Ecto neural progenitor cell (in vitro differentiated cells): ENCODE measurements around the gene ARMH4.

Source experiments
- DNase-seq: peaks from one replicate; pipeline ENCODE4 v3.0.0-alpha.2; 2018; ENCODE audit warnings: low spot score

The ARMH4 gene

DNA sequence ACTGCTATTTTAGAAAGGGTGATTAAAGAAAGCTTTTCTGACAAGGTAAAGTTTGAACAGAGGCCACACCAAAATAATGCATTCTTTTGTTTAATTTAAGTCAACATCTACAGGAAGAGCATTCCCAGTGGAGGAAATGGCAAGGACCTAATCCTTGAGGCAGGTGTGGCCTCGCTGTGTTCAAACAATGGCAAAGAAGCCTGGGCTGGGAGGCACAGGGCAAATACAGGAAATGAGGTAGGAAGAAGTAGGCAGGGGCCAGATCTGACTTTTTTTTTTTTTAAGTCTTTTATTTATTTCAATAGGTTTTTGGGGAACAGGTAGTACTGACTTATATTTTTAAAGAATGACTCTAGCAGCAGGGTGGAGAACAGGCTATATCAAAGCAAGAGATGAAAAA lies 53.5 kb downstream of the ARMH4 start:
- no peak for DNase-seq

DNA sequence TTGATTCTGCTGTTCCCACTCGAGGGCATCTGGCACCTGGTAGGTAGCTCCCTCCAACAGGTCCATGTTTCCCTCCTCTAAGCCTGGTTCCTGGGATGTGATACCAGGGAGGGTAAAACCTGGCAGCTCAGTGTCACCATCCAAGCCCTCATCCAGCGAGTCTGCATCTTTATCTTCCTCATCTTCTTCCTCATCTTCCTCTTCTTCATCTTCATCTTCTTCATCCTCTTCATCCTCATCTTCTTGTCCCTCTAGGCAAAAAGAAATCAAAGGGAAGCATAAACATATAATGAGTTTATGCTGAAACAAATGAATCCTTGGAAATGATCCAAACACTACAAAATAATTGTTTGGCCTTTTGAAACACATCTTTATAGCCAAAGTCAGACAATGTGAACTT lies 55.3 kb downstream of the ARMH4 start:
- no peak for DNase-seq

DNA sequence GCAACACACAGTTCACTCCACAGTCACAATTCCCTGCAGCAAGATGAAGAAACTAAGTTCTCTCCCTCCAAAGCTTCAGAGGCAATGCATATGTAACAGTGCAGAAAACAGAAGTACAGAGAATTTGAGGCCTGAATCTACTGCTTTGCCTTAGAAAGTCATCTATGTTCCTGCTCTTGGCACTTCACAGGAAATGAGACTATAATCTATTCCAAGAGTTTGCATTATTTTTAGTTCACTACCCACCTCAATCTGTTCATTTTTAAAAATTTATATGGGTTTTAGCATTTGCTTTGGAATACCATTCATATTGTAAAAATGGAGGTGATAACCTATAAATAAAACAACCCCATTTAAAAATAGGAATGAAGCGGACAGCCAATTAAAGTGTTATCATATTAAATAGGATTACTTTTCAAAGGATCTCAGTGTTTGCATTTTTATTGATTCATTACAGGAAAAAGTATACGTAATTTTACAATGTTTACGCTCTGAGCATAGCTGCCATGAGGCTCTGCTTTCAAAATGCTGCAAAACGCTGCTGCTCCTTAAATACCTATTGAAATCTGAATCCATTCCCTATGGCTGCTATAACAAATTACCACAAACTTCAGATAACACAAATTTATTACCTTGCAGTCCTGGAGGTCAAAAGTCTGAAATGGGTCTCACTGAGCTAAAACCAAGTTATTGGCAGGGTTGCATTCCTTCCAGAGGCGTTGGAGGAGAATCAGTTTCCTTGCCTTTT lies 60.0 kb downstream of the ARMH4 start:
- DNase-seq: no peak

DNA sequence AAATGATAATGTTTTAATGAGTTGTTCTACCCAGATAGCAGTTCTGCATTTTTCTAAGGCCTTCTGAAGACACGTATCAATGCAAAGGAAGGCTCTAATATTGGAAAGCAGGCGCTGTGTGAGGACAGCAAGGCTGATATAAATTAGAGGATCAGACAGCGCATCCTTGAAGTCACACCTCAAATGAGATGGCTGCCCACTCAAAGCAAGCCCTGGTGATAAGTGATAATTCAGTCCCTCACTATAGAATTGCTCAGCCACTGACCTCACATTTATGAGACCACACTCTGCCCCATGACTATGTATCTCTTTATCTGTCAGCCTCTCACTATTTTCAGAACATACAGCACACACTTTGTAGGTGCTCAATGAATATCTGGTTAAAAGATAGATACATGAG lies 62.4 kb downstream of the ARMH4 start:
- no peak for DNase-seq

DNA sequence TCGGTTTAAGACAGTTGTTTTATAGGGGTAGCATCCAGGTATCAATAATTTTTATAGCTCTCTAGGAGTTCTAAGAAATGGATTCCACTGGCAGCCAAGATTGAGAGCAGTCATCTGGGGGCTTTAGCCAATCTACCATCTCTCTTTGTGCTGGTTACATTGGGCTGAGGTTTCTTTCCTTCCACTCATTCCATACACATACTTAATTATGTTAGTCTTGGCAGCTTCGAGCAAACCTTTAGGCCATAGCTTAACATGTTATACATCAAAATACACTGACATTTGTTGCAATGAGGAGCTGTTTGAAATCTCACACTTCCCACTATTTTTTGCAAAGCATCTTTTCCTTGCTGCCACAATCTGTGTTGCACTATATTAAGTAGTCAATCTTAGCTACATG lies 63.1 kb downstream of the ARMH4 start:
- no peak for DNase-seq

DNA sequence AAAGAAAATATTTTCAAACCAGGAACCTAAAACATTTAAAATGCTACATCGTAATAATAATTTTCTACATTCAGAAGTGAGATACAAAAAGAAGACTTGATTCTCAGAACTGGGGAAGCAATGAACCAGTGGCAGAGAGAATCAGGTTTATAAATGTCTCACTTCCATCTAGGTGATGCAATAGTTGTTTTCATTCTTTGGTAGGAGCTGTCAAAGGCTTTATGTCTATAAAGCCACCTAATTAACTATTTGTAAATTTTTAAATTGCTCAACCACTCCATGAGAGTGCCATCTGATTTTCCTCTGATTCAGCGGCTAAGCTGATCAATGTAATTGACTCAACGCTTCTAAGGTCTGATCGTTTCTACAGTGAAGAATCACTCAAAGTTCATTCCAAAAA lies 66.1 kb downstream of the ARMH4 start:
- DNase-seq: no peak

DNA sequence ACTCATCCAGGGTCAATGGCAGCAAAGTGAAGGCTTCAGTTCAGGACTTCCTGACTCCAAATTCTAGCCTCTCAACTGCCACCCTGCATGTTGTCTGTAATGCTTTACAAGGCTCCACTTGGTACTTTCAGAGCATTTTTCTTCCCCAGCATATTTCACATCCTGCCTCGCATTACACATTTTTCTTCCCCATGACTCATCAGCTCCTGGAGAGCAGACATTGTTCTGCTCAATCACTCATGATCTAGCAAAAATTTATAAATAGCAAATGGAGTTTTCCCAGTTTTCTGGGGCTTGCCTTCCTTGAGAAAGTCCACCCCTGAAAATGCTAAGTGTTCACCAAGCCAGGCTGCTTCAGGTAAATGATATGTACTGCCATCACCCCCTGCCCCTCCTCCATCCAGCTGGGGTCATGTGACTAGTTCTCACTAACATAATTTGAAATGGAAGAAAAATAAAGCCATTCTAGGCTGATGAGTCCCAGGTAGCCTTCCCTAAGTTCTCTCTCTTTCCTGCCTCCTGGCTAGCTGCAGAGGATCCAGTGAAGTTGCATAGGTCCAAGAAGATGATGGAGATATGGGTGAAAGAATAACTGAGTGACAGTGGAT lies 69.4 kb downstream of the ARMH4 start:
- DNase-seq: no peak

DNA sequence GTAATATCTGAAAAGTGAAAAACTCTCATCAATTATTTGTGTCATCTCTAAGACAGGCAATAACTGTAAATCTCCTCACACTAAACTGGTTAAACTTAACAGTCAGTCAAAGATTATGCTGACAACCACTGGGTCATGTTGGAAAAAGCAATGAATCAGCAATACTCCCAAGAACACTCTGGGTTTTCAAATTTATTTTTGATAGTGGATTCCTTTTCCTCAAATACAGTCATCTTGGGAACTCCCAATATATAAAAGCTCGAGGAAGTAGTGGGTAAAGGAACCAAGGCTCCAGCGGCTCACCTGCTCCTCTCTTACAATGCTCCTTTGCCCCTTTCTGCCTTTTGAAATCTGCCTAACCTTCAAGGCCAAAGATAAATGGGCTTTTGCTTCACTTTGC lies 70.0 kb downstream of the ARMH4 start:
- DNase-seq: no peak

DNA sequence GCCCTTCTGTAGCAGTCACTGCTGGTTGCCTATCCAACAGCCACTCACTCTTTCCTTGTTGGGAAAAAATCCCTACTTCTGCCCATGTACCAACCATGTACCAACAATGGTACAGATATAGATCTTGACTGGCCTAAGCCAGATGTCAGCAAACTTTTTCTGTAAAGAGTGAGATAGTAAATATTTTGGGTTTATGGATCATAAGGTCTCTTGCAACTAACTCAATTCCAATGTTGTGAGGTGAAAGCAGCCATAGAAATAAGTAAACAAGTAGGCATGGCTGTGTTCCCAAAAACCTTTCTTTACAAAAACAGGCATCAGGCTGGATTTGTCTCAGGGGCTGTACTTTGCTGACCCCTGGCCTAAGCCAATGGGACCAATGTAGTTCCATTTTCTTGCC lies 73.5 kb downstream of the ARMH4 start:
- no peak for DNase-seq

DNA sequence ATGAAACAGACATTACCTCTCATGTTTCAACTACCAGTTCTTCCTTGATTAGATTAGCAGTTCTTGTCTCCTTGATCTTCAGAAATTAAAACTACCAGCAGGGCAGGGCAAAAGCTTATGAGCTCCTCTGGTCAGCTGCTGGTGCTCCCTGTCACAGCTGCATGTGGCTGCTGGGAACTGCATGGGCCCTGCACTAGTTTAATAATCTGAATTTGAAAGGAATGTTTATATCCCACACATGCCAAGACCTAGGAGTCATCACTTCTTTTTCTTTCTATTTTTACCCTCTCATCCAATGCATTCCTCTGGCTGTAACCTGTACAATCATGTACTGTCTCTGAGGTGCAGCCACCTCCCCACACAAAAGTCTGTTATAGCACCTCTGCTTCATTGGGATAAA lies 73.9 kb downstream of the ARMH4 start:
- DNase-seq: no peak

DNA sequence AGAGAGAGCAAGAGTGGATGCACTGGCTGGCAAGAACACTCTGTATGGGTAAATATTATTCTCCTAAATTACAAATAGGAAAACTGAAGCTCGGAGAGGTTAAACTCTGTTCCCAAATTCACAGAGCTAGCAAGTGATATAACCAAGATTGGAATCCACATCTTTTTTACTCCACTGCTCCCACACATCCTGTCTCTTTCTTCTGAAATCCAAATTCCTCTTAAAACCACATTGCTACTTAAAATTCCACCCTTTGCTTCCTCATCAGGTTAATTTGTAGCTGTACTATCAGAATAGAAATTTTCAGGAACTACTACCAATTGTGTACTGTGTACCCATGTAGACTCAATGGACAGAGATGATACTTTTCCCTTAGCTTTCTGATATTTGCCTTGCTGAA lies 74.4 kb downstream of the ARMH4 start:
- no peak for DNase-seq

DNA sequence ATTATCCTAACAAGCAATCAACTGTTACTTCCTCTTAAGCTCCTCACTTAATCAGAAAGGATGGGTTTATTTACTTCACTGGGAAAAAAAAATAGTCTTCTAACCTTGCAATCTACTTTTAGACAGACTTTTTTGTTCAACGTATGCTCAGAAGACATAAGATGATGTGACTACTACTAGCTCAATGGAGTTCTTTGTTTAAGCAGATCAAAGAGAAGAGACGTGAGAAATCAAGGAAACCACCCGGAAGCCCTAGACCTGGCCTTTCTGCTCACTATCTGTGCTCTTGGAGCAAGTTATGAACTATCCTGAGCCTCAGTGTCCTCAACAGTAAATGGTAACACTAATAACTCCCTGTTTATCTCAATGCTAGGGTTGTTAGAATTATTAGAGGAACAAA lies 78.5 kb downstream of the ARMH4 start:
- DNase-seq: no peak

DNA sequence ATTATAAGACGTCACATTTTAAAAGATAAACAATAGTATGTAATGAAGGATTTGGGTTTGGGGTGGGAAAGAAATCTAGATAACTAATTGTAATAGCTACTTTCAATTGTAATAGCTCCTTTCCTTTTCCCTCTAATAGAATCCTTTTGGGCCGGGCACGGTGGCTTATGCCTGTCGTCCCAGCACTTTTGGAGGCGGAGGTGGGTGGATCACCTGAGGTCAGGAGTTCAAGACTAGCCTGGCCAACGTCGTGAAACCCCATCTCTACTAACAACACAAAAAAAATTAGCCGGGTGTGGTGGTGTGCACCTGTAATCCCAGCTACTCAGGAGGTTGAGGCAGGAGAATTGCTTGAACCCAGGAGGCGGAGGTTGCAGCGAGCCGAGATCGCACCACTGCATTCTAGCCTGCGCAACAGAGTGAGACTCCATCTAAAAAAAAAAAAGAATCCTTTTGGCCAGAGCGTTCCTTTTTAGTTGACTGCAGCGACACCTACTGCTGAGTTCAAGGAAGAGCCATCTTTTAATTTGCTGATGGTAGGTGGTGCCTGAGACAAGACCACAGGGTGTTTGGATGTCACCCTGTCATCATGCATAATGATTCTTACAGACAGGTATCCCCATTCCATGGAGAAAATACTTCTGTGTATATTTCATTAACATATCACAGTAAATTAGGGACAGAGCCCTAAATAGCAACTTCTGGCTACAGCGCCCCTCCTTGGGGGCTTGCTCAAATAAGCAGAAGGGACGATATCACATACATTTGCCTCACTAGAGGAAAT lies 79.5 kb downstream of the ARMH4 start:
- DNase-seq: peak; percentile 66

DNA sequence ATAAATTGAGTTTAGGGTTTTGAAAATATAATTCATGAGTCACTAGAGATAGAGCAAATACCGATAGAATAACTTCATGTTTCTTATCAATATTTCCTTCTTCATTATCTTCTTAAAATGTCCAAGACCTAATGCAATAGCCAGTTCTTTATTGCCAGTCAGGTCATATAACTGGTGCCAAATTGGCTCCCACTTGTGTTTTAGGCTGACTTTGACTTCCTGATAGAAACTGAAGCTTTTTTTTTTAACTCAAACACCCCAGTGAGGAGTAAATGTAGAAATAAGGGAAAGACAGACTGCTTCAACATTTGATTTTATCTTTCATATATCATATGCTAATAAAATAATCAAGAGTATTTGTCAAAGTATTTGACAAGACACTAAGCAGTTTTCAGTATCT lies 80.7 kb downstream of the ARMH4 start:
- DNase-seq: no peak

DNA sequence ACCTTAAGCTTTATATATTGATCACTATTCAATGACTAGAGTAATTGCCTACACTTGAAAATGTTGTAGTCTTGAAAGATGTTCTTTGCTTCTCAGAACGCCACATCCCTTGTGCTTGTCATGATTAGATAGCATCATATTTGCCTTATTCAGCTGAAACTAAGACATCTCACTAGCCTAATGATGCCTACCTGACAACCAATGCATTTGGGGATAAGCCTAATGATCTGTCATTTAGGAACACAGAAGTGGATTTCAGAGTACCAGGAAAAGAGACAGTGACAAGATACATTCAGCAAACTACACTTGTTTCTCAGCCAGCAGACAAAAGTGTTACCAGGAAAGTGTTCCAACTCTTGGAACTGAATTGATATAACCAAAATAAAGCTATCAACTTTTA lies 83.7 kb downstream of the ARMH4 start:
- no peak for DNase-seq

DNA sequence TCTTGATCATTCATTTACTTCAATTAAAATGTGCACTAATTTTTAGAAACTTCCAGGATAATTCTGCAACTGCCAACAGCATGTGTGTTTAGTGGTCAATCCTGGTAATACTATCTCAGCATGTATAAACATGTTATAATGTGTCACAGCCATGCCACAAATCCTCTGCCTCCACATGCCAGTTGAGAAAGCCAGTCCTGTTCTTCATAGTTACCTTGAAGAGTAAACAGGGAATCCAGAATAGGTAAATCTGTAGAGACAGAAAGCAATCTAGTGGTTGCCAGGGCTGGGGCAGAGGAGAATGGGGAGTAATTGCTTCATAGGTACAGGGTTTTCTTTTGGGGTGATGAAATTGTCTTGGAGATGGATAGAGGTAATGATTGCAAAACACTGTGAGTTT lies 85.9 kb downstream of the ARMH4 start:
- DNase-seq: no peak

DNA sequence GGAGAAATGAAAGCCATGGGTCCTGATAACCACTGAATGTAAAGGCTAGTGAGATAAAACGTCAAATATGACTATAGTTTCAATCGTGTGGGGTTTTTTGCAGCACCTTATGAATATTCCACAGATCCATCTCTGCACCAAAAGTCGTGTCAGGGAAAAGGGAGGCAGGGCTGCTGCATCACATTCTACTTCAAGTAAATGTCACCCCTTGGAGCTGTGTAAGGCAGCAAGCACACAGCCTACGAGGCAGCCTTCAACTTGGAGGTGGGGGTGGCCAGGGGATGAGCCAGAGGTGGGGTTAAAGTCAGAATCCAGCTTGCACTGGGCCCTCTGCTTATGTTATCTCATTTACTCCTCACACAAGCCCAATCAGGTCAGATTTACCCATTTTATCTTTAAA lies 90.4 kb downstream of the ARMH4 start:
- no peak for DNase-seq

DNA sequence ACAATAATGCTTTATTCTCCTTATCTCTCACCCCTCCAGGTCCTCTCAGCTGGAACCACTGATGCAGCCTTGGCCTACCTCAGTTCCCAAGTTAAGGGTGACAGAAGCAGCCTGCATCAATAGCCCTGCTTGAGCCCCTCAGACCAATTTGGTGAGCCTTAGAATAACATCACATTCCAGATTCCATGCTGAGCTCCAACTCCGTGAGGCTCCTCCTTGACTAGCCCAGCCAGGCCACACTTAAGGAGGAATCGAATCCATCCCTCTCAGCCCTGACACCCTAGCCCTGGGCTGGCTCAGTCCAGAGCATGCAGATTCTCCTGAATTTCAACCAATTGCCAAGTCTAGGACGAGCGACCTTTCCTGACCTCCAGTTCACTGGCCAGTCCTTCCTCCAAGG lies 91.1 kb downstream of the ARMH4 start:
- DNase-seq: no peak

DNA sequence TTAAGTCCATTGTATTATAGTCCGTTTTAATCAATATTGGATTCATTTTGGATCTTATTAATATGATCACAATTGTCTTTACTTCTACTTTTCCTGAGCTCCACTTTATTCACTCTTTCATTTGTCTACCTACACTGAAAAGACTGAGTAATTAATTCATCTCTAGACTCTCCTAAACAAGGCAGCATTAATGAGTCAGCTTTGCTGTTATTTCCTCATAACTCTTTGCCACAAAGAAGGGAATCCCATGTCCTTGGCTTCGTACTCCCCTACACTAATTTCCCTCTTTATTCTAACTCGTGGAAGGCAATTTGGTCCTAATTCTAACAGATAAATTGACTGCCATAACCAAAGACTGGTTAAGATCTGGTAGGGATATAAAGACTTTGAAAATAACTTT lies 91.9 kb downstream of the ARMH4 start:
- DNase-seq: no peak

DNA sequence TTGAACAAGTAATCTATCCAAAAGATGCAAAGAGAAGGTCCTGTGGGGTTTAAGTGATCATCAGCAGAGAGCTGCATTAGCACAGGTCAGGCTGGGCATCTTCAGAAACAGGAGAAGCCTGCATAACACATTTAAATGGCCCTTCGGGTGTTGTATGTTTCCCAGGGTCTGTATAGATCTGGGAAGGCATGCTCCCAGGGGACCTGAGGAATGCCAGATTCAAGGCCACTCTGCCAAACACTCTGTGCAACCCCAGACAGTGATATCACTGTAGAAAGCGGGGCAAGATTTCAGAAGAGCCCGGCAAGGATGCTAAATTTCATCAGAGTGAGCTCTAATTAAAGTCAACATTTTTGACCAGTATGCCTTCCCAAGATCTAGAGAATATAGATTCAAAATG lies 92.9 kb downstream of the ARMH4 start:
- DNase-seq: no peak

DNA sequence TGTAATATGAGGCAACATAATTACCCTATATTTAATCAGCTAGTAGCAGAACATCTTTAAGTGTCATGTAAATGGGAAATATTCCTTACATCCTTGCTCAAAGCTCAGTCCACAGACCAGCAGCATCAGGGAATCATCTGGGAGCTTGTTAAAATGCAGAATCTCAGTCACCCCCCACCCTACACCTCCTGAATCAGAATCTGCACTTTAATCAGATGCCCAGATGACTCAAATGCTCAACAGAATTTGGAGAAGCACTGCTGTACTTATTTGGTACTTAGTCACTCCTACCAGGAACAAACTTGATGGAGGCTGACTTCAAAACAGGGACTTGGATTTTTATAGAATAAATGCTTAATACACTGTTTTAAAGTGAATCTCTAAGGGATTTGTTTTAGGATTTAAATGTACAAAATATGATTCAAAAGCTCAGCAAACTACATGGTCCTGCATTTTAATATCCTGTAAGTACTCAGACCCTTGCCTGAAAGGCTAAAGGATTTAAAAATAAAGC lies 96.5 kb downstream of the ARMH4 start:
- no peak for DNase-seq

DNA sequence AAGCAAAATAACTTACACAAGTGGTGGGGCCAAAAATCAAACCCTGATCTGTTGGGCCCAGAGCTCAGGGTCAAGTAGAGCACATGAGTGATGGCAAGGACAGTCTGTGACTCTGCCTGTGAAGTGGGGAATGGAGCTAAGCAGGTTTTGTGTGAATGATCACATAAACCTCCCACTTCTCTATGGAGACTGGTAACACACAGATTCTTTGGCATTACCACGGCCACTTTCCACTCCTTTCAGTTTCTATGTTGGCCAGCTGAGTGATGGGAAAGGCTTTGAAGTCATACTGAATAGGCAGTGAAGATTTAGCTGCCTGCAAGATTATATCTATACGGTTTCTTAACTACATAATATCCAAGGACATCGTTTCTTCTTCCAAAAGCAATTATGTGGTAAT lies 97.9 kb downstream of the ARMH4 start:
- no peak for DNase-seq

DNA sequence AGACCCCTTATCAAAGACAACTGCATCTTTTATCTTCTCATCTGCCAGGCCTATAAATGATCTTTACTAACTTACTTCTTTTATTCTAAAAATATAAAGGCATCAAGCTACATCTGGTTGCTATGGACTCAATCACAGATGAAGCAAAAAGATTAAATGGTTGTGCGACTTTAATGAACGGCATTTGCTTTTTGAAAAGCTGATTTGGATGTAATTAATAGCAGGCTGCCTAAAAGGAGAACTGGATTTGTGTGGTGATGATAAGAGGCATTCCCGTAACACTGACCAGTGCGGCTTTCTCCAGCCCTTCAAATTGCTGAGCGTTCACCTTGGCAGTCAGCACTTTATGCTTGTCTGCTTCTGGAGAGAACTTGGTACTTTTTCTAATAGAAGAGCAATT lies 103.8 kb downstream of the ARMH4 start:
- DNase-seq: no peak
